EH (cell line): ENCODE results near the gene CEACAM18.
A peak's percentile ranks its signal among the peaks of the same experiment; 100 is the strongest.
"Not testable (repeated sequence)": the region's sequence is repeated elsewhere in the genome, so short reads cannot be mapped to it uniquely, and the experiment has no call there.

Experiments
- DNase-seq: peaks from one replicate; pipeline ENCODE4 v3.0.0-alpha.2; 2015; ENCODE audit warnings: low read depth

The CEACAM18 gene

DNA sequence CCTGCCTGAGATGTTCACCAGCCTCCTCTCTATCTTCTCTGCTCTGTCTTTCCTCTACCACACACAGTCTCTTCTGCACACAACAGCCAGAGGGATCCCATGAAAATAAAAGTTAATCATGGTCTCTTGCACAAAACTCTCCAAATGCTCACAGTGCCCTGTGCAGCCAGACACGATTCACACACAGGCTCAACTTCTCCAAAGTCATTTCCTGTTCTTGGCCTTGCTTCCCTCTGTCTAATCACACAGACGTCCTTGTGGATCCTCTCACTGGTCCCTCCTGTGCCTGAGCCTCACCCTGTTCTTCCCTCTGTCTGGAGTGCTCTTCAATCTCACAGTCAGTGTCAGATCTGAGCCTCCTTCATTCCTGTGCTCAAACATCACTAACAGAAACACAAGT, 15.4 kb downstream of the CEACAM18 start:
- no peak for DNase-seq

DNA sequence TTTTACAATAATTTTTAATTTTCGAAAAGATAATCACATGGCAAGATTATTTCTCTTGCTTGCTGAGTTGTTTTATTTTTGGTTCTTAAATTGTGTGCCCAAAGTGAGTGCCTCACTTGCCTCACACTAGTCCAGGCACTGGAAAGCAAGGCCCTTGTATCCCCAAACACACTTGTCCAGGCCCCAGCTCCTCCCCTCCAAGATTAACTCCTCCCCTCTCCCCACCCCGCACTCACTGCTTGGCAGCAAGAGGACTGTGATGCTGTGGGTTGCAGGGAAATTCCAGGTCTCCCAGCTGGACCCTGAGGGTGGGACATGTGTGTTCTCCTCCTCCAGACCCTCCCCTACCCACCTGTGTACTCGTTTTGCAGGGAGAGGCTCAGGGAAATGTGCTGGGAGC, 19.3 kb downstream of the CEACAM18 start:
- no peak for DNase-seq

DNA sequence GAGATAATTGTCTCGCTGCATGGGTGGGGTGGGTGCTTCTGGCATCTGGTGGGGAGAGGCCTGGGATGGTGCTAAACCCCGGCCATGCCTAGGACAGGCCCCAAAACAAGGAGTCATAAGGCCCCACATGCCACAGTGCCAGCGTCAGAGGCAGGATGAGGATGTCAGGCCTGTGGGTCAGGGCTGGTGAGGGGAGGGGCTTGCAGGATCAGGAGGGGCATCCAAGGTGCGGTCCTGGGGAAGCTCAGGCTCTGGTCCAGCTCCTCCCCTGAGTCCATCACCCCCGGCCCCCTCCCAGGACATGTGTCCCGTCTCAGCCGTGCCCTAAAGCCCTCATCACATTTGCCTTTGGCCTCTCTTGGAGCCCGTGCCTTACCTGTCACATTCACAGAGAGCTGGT, 22.6 kb downstream of the CEACAM18 start:
- DNase-seq = not testable (repeated sequence)

DNA sequence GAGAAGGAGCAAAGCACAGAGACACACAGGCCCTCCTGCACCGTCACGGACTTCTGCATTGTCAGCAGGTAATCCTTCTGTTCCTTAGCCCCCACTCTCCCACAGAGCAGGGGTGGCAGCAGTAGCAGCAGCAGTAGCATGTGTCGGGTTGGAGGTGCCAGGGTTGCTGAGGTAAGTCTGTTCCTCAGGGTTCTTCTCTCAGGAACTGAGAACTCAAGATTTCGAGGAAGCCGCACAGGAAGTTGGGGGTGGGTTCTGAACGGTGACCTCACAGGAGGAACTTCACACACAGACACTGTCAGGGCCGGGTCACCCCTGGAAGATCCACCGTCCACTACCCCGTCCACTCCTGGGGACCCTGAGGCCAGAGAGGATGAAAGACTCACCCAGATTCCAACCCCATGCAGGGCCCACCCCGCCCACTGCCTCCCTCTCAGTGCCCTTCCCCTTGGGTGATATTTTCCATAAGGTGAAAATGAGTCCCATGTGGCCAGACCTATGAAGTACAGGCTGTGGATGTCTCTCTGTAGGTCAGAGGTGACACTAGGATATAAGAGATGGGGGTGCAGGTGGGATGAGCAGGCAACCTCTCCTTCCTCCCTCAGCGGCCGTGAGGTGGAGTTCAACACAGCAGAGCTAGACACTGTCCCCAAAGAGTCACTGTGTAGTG, 23.4 kb downstream of the CEACAM18 start, which contains the start of gene SIGLEC12:
SIGLEC12 (minus strand) TSS at position 207 of the 670 bp plus-strand sequence; CDS start at position 140, 67 bp downstream.
- DNase-seq = no peak

DNA sequence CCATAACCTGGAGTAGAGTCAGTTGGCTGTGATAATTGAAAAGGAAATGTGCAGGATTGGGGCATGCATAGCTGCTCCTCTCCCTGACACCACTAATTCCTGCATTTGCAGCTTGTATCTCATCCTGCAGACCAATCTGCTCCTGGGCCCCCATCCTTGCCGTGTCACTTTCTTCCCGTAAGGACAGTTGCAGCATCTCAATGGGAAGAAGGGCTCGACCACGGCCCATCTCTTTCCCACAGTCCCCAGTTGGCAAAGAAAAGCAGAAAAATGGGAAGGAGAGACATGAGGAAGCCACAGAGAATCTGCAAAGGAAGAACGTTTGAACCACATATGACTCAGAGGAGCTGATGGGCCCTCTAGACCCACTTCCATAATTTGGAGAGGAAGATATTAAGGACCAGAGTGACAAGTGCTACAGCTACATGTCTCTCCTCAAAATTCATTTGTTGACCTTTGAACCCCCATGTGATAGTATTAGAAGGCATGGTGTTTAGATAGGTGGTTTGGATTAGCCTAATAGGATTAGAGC, 25.0 kb downstream of the CEACAM18 start:
- DNase-seq = no peak

DNA sequence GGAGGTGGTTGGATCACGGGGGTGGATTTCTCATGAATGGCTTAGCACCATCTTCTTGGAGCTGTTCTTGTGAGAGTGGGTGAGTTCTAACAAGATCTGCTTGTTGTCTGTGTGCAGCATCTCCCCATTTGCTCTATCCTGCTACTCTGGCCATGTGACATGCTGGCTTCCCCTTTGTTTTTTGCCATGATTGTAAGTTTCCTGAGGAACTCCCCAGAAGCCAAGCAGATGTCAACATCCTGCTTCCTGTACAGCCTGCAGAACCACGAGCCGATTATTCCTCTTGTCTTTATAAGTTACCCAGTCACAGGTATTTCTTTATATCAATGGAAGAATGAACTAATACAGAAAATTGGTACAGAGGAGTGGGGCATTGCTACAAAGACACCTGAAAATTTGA, 25.6 kb downstream of the CEACAM18 start:
- DNase-seq = no peak

DNA sequence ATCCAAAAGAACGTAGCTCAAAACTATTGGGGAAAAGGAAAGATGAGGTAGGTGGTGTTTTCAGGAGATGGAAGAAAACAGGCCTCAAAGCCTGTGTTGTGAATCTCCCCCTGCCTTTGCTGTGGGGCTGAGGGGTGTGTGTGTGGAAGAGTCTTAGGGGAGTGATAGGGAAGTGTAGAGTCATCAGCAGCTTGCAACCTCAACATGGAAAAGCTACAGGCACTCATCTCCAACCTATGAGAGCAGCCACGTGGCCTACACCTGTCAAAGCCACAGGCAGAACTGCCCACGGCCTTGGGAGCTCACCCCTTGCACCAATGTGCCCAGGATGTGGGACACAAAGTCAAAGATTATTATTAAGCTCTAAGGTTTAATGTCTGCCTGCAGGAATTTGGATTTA, 27.6 kb downstream of the CEACAM18 start:
- DNase-seq = no peak

DNA sequence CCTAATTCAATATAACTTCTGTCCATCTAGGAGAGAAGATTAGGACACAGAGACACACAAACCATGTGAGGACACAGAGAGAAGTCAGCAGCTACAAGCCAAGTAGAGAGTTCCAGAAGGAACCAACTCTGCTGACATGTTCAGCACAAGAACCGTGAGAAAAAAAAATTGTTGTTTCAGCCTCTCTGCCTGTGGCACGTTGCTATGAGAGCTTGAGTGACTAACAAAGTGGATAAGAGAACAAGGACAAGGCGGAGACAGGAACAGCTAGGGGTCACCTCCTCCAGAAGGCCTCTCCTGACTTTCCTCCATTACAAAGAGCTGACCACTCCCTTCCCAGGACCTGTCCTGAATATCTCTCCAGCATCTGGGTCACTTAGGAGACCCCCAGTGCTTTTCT, 28.9 kb downstream of the CEACAM18 start:
- no peak for DNase-seq

DNA sequence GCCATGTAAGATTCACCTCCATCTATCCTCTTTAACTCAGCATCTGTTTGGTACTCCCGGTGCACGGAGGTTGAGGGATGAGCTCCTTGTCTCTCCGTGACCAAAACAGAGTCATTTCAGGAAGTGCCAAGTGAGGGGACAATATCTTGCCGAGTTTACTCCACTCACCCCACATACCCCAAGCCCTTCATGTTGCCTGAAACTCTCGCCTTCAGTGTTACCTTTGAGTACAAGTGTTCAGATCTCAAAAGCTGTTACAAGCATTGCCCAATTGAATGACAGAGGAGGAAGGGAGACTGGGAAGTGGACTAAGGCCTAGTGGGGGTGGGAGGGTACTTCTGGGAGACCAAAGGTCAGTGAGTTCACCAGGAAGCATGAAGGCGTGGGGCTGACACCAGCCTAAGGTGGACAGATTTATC, 29.3 kb downstream of the CEACAM18 start:
- no peak for DNase-seq

DNA sequence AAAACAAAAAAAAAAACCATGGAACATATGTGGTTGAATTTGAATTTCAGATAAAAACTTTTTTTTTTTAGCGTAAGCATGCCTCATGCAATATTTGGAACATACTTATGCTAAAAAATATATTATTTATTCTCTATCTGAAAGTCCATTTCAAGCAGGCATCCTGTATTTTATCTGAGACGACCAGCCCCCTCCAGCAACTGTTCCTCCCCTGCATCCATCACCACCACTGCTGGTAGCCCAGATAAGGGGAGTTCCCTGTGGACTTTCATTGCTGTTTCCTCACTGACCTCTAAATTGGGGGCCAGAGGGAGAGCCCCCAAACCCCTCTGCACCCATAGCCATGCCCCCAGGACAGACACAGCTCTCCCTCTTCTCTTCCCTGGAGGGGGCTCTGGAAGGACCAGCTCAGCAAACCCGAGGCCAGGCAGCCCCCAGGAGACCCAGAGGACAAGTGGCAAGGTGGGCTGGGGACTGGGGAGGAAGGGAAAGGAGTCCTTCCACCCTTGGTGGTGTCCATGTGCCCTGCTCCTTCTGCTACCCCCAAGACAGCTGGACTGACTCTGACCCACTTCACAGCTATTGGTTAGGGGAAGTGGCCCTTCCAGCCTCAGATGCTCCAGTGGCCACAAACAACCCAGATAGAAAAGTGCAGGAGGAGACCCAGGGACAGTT, 29.9 kb downstream of the CEACAM18 start:
- no peak for DNase-seq

DNA sequence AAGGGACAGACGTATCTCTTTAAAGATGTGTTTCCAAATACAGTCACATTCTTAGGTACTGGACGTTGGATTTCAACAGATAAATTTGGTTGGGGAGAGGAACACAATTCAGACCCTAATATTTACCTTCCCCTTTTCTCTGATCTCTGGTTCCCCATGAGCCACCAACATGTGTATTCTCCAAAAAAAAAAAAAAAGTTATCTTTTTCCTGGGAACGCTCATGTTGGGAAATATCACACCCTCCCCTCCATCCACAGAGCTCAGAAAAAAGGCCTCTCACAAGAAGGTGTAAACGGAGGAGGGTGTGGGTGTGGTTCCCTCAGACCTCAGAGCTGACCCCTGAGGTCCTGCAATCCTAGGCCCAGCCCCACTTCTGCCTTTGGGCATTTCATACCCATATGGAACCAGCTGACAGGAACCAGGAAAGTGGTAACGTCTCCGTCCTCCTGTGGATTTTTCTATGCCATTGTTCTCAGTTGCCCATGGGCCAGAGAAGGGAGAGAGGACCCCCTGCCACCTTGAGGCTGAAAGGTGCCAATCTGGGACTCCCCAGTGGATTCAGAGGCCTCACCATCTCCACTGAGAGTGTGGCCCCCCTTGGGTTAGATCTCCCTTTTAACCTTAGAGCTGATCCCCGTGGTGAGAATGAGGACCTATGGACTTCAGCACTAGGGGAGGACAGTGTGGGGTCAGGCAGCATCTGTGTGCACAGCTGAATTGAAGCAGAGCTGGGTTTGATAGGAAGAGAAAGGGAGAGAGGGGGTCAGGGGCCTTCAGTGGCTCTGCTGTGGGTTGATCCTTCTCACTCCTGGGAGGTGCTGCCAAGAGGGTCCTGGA, 31.7 kb downstream of the CEACAM18 start:
- DNase-seq = no peak

DNA sequence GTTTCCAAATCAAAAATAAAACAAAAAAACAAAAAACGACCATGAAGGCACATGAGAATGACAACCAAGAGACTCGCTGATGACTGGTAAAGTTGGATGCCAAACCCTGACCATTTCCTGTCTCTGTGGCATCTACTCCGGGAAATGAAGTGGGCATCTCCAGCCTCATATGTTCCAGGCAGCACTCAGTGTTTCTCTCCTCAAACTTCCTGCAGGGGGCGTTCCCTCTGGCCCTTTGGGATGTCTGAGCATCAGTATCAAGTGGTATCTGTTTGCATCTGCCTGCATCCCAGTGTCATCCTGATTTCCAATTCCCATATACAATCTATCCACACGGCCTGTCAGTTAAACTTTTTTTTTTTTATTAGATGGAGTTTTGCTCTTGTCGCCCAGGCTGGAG, 33.0 kb downstream of the CEACAM18 start:
- no peak for DNase-seq

DNA sequence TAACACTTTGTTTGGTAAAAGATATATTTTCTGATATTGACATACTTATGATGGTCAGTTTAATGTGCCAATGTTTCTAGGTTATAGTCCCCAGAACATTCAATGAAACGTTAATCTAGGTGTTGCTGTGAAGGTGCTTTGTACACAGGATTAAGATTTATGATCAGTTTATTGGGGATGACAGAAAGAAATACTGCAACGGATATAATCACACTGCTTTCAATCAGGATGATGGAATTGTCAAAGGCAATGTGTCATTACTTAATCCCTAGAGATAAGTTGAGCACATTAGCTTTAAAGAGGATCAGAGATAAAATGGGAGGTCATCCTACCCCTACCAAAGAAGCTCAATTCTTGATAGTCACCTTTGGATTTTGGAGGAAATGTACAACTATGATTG, 35.6 kb downstream of the CEACAM18 start:
- no peak for DNase-seq

DNA sequence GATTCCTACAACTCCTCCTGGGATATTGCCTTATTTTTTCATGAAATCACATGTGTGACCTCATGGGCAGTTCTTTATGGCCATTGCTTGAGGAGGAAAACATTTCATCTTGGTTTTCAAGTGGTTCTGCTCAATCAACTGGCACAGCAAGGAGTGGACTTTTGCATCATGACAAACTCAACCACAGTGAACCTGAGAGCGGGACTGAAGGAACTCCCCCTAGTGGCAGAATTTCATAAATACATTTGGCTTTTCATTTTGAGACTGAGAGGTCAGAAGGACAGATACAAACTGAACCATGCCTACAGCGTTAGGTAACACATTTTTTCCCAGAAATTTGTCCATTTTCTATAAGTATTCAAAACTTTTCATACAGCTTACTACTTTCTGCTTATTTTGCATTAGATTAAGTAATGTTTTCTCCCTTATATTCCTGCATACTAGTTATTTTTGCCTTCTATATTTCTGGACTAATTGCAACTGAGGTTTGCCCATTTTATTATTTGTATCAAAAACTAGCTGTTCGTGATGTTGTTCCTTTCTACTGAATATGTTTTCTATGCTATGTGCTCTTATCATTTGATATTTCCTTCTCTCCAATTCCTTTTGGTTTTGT, 36.6 kb downstream of the CEACAM18 start:
- DNase-seq = peak; percentile 52

DNA sequence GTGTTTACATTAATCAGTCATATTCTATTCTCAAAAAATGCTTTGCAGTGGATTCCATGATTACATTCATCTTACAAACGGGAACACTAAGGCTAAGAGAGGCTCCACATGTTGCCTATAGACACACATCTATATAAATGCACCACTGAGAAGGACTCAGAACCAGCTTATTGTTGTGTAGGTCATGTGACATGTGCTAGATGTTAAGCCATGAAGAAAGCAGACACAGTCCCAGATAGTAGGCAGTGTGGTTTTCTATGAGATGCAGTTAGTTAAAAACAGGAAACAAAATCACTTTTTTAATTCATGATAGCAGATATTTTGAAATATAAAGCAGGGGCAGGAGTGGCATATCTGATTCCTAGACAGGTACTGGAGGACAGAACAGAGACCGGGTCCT, 42.4 kb downstream of the CEACAM18 start:
- DNase-seq = no peak

DNA sequence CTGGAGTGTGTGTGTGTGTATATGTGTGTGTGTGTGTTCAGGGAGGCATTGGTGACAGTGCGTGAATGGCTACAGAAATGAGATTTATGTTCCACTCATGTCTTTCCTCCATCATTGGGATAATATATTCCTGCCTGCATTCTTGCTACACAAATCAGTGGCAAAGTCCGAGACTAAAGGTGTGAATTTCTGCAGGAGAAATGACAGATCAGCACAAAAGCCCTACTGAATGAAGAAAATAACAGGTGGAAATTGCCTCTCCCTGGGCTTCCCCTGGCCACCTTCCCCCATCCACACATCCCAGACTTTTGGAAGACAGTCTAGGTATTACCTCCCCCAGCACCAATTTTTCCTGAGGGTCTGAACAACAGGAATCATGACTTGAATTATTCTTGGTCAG, 43.0 kb downstream of the CEACAM18 start:
- DNase-seq = no peak

DNA sequence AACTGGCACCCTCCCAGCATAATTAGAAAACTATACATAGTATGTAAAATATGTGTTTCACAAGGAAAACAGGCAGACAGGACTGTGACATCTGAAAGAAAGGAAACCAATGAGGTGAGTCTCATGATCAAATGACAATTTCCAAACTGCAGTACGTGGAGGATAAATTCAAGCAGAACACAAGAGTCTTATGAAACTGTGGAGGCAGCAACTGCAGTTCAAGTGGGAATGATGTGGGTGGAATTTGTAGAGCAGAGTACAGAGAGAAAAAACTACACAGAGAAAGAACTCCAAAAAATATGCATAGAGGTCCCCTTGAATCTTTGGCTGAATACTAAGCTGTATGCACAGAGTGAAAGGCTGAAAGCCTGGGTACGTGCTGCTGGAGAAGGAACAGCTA, 43.4 kb downstream of the CEACAM18 start:
- no peak for DNase-seq

DNA sequence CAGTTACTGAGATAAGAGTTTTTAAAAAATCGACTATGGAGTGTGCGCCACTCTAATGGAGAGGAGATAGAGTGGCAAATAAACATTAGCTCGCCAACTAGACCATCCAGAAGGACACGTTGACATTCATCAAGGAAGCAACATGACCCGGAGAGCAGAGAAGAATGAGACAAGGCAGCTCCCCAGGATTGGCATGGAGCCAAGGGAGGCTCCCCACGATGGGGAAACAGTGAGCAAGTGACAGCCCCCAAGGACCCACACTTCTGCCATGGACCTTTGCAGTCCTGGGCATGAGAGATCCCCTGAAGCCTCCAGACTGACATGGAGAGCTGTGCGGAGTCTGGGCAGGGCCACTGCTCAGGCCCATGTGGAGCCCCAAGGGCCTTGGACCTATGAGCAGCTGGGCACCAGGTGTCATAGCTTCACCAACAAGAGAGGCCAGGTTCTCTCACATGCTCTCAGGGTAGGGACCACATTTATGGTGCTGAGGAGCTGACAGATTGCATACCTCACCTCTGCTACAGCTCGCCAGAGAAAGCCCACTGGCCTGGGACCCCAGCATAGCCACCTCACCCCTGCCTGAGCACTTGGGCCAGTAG, 46.4 kb downstream of the CEACAM18 start:
- DNase-seq = no peak

DNA sequence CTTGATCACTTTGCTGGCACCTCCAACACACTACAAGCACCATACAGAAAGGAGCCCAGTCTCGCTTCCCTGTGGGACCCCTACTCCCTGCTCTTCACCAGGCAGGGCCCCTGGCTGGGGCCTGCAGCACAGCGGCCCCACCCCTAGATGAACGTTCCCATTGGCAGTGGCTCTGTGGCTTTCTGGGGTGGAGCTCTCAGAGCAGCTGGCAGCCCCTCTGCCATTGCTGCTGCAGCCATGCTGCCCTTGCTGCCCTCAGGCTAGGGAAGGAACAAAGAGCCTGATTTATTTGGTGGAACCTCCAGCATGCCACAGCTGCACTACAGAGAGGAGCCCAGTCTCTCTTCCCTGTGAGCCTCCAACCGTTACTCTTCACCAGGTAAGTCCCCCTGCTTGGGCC, 47.3 kb downstream of the CEACAM18 start:
- no peak for DNase-seq

DNA sequence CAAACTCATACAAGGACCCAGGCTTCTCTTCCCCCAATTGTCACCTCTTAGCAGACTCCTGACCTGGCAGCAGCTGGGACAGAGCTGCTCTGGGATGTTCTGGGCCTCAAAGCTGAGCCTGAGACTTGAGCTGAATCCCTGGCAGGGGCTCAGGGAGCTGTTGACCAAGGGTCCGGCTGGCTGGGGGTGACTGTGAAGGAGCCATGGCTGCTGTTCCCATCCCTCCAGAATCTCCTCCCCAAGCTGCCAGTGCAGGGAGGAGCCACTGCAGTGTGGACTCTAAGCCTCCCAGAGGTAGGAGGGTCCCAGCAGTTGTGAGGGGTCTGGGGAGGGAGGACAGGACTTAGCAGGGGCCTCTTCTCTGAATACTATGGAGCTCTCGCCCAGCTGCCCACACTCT, 51.0 kb downstream of the CEACAM18 start:
- DNase-seq = no peak

DNA sequence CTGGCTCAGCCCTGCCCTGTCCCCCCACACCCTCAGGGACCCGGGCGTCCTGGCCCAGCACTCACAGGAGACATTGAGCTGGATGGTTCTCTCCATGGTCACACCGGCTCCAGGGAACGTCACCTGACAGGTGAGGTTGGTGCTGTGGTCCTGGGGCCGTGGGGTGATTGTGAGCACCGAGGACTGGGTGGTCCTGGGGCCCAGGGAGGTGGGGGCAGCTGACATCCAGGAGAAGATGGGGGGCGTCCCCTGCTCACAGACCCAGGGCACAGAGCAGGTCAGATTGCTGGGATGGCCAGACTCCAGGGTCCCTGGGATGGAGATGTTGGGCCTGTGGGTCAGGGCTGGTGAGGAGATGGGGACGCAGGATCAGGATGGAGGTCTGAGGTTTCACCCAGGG, 52.3 kb downstream of the CEACAM18 start:
- no peak for DNase-seq
